WTC11 (cell line): ENCODE results near the gene MAP6D1. TPM values are rescaled to one million over a fixed set of nuclear protein-coding genes. Genes with fewer than 3 reads are reported as not detected.
"Not testable (repeated sequence)": the region's sequence is repeated elsewhere in the genome, so short reads cannot be mapped to it uniquely, and the experiment has no call there.

ENCODE experiments used
- ATAC-seq: fragments of 200-7000 bp; cut with Tn5 transposase; 2 replicates; pipeline ENCODE4 v1.10.0; 2021; ENCODE audit warnings: mild to moderate bottlenecking, moderate library complexity
- CTCF ChIA-PET: fragments of 300-600 bp; sonication (Branson Sonifier 250); formaldehyde crosslinking; loops from one replicate; lab custom pipeline; 2021; ENCODE audit warnings: antibody characterized with exemption; lab: Charles Lee
- POLR2A ChIA-PET: fragments of 350-600 bp; sonication (Branson Sonifier 250); formaldehyde crosslinking; loops from one replicate; lab custom pipeline; 2021; ENCODE audit warnings: antibody characterized with exemption; lab: Charles Lee
- DNase-seq: peaks from one replicate; pipeline ENCODE4 v3.0.0; 2021; ENCODE audit warnings: low spot score
- H3K27ac Mint-ChIP-seq: 2 replicates; pipeline ENCODE4 v1.8.0; 2021; ENCODE audit warnings: mixed read lengths
- H3K27me3 Mint-ChIP-seq: 2 replicates; pipeline ENCODE4 v1.8.0; 2021; ENCODE audit warnings: low read depth, mild to moderate bottlenecking, moderate library complexity, mixed read lengths
- H3K36me3 Mint-ChIP-seq: 2 replicates; pipeline ENCODE4 v1.8.0; 2021; ENCODE audit warnings: mixed read lengths
- H3K4me1 Mint-ChIP-seq: 2 replicates; pipeline ENCODE4 v1.8.0; 2022; ENCODE audit warnings: mixed read lengths
- H3K4me3 Mint-ChIP-seq: 2 replicates; pipeline ENCODE4 v1.8.0; 2021; ENCODE audit warnings: mild to moderate bottlenecking, moderate library complexity, mixed read lengths
- H3K9me3 Mint-ChIP-seq: 2 replicates; pipeline ENCODE4 v1.8.0; 2021; ENCODE audit warnings: mixed read lengths
- AFF4 ChIP-seq: sonication (generic); formaldehyde crosslinking; IDR thresholded peaks from 2 replicates; pipeline ENCODE4 v1.8.1; 2023; ENCODE audit warnings: mild to moderate bottlenecking, missing genetic modification reagents, borderline replicate concordance
- ATF2 ChIP-seq: sonication (generic); formaldehyde crosslinking; IDR thresholded peaks from 2 replicates; pipeline ENCODE4 v1.8.1; 2022; ENCODE audit warnings: low read depth, missing genetic modification reagents, borderline replicate concordance
- ATF6 ChIP-seq: sonication (generic); formaldehyde crosslinking; IDR thresholded peaks from 2 replicates; pipeline ENCODE4 v1.8.1; 2023; ENCODE audit warnings: mild to moderate bottlenecking, missing genetic modification reagents
- CREM ChIP-seq: sonication (generic); formaldehyde crosslinking; IDR thresholded peaks from 2 replicates; pipeline ENCODE4 v1.8.1; 2022; ENCODE audit warnings: mild to moderate bottlenecking, missing genetic modification reagents, moderate library complexity
- FOXK1 ChIP-seq: sonication (generic); formaldehyde crosslinking; IDR thresholded peaks from 2 replicates; pipeline ENCODE4 v1.8.0; 2022; ENCODE audit warnings: mild to moderate bottlenecking, moderate library complexity, missing genetic modification reagents
- HMGA2 ChIP-seq: fragments of 250-450 bp; sonication (Bioruptor Pico); IDR thresholded peaks from 2 replicates; pipeline ENCODE4 v1.4.0; 2021; ENCODE audit warnings: mild to moderate bottlenecking, moderate library complexity
- HMGXB4 ChIP-seq: sonication (generic); formaldehyde crosslinking; IDR thresholded peaks from 2 replicates; pipeline ENCODE4 v1.8.1; 2023; ENCODE audit warnings: mild to moderate bottlenecking, moderate library complexity, missing genetic modification reagents
- IRF1 ChIP-seq: sonication (generic); formaldehyde crosslinking; IDR thresholded peaks from 2 replicates; pipeline ENCODE4 v1.8.0; 2023; ENCODE audit warnings: missing genetic modification reagents
- USF1 ChIP-seq: sonication (generic); formaldehyde crosslinking; IDR thresholded peaks from 2 replicates; pipeline ENCODE4 v1.8.0; 2022; ENCODE audit warnings: mild to moderate bottlenecking, missing genetic modification reagents
- ZNF396 ChIP-seq: fragments of 250-450 bp; sonication (Bioruptor Pico); IDR thresholded peaks from 2 replicates; pipeline ENCODE4 v1.8.0; 2021; ENCODE audit warnings: mild to moderate bottlenecking, moderate library complexity, borderline replicate concordance
- ZNF416 ChIP-seq: fragments of 250-450 bp; sonication (Bioruptor Pico); IDR thresholded peaks from 2 replicates; pipeline ENCODE4 v1.9.0; 2021; ENCODE audit warnings: mild to moderate bottlenecking, inconsistent platforms
- total RNA-seq: library from RNA; stranded (reverse); gene quantifications from 3 replicates; pipeline ENCODE4 v1.2.3, GENCODE V29; 2021

Gene MAP6D1
- total RNA-seq, 1 experiment from 2014 or later, result 6.3 TPM

- H3K27ac Mint-ChIP-seq, result no peak overlapping the region
- no peak for DNase-seq
- no peaks in the 10 kb centered on the region for H3K27me3 Mint-ChIP-seq
- ATAC-seq, result no peak
- no peaks in the 10 kb centered on the region for H3K4me1 Mint-ChIP-seq
- H3K36me3 Mint-ChIP-seq, result peaks cover 81% of the 10 kb centered on the region
- ChIA-PET CTCF (no interaction called here), POLR2A (no interaction called here)
- H3K4me3 Mint-ChIP-seq, result no peak overlapping the region
- H3K9me3 Mint-ChIP-seq, result no peaks in the 10 kb centered on the region
- TF ChIP-seq FOXK1 (CRISPR knock-in tag), result no peak
Observed at GRCh38 chr3:183779896-183780465, 45.4 kb downstream of the MAP6D1 start.

GRCh38 chr3:183777016-183777618 is 48.3 kb downstream of the MAP6D1 start:
- TF ChIP-seq CREM (CRISPR knock-in tag) (no peak), IRF1 (CRISPR knock-in tag) (no peak), HMGA2 (CRISPR knock-in tag) (no peak), HMGXB4 (CRISPR knock-in tag) (no peak), ATF6 (no peak)
- peaks cover 7% of the 10 kb centered on the region for H3K9me3 Mint-ChIP-seq
- 0 out of 2 replicates have a peak overlapping the region, but pooled peaks have one; percentile 22 for H3K27ac Mint-ChIP-seq
- H3K4me3 Mint-ChIP-seq, result no peak overlapping the region
- CTCF ChIA-PET, result no interaction called here
- POLR2A ChIA-PET, result no interaction called here
- no peaks in the 10 kb centered on the region for H3K27me3 Mint-ChIP-seq
- H3K4me1 Mint-ChIP-seq, result no peaks in the 10 kb centered on the region
- ATAC-seq (no peak), DNase-seq (no peak)
- peaks cover 87% of the 10 kb centered on the region for H3K36me3 Mint-ChIP-seq

- DNase-seq, ATAC-seq, H3K27ac Mint-ChIP-seq, H3K9me3 Mint-ChIP-seq, H3K4me3 Mint-ChIP-seq, H3K4me1 Mint-ChIP-seq, CTCF ChIA-PET, POLR2A ChIA-PET, H3K27me3 Mint-ChIP-seq: not testable (repeated sequence)
- peaks cover 86% of the 10 kb centered on the region for H3K36me3 Mint-ChIP-seq
Observed at GRCh38 chr3:183776451-183776850, 48.9 kb downstream of the MAP6D1 start.

GRCh38 chr3:183775781-183776180 is 49.6 kb downstream of the MAP6D1 start:
- Mint-ChIP-seq H3K27me3 (no peaks in the 10 kb centered on the region), H3K27ac (no peak overlapping the region; the same call in 1 of the 2 replicates), H3K36me3 (peaks cover 86% of the 10 kb centered on the region), H3K4me3 (no peak overlapping the region), H3K4me1 (no peaks in the 10 kb centered on the region), H3K9me3 (peaks cover 7% of the 10 kb centered on the region)
- ATAC-seq (no peak), DNase-seq (no peak)
- ChIA-PET POLR2A (no interaction called here), CTCF (no interaction called here)
- TF ChIP-seq ATF2 (no peak), ZNF396 (no peak), ATF6 (no peak), ZNF416 (CRISPR knock-in tag) (no peak), USF1 (CRISPR knock-in tag) (no peak), AFF4 (CRISPR knock-in tag) (no peak)
